HG02610 (cell line): Measurements from ENCODE around the gene ECSCR.
"Not testable (repeated sequence)": the region's sequence is repeated elsewhere in the genome, so short reads cannot be mapped to it uniquely, and the experiment has no call there.

Experiments
- ATAC-seq: cut with Tn5 transposase; IDR thresholded peaks from one replicate; pipeline ENCODE4 v1.9.1; 2021; ENCODE audit warnings: mild to moderate bottlenecking, moderate library complexity; ENCODE audit not compliant: unreplicated experiment

Gene ECSCR

DNA sequence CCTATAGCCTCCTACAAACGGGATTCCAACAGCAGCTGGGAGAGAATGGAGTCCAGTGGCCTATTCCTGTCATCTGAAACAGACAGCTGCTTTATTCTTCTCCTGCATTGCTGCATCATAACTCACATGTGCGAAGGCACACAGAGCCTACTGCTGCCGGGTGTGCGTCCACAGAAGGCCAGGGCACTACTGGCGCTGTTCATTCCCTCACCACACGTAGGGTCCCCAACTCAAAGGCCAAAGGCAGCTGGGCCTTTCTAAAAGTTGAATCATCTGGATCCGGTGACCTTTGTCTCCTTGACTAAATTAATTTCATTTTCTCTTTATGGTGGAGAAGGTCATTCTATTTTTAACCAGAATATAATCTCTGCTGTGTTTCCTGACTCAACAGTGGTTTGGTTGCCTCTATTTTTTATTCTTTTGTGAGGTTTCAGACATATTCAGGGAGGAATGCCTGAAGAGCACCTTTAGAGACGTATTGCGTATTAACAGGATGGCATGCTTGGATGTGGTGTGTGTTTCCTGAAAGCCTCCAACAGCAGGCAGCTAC is 47.9 kb downstream of the ECSCR start:
- no peak for ATAC-seq

- peak; percentile 56 for ATAC-seq
These were observed 48.6 kb downstream of the ECSCR start for GRCh38 chr5:139413963-139414362.

DNA sequence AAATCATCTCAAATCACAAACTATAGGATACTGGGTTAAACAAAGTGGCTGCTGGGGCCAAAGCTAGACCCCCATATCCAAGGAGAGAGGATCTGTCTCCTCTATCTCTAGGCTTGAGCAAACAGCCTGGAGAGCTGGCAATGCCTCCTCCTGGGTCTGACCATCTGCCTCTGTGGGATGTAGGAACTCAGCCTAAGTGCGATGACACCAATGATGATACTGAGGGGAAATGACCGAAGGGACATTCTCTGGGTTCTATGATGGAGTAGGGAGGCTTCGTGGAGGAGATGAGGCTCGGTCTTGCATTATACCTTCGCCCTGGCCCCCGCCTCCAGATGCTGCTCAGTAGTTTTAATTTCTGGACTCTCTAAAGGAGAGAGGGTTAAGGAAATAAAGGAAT is 49.4 kb downstream of the ECSCR start:
- no peak for ATAC-seq

- ATAC-seq = no peak
These were observed 51.3 kb downstream of the ECSCR start for GRCh38 chr5:139410993-139411828.

DNA sequence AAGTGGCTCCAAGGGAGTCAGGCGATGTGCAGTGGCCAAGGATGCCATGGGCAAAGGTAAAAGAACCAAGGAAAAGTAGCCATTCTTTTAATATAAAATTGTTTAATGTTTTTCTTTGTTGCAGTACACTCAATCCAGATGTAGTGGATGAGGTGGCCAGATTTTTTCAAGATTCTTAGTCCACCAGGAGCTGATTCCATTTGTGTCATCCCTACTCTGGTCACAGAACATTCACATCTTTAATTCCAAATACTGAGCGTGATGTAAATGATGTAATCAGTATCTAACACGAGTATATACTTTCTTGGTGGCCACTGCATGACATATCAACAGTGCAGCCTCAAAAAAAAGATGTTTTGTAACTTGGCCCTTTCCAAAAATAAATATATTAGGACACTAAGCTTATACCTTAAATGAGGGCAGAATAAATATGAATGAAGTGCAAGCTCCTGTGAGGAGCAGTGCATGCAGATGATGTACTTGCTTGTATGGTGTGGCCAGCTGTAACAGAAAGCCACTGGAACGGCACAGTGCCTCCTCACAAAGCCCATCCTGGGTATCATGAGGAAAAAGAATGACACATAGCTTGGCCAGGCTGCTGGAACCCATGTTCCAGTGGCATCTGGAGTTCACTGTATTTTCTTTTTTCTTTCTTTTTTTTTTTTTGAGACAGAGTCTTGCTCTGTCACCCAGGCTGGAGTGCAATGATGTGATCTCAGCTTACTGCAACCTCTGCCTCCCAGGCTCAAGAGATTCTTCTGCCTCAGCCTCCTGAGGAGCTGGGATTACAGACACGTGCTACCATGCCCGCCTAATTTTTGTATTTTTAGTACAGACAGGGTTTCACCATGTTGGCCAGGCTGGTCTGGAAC is 52.2 kb downstream of the ECSCR start:
- no peak for ATAC-seq

DNA sequence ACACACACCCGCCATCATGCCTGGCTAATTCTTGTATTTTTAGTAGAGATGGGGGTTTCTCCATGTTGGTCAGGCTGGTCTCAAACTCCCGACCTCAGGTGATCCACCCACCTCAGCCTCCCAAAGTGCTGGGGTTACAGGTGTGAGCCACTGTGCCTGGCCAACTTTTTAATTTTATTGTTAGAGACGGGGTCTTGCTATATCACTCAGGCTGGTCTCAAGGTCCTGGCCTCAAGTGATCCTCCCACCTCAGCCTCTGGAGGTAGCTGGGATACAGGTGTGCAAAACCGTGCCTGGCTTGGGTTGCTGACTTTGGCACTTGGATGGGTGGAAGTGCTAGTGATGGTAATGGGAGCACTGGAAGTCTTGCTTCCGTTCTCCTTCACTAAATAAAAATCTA is 53.4 kb downstream of the ECSCR start:
- not testable (repeated sequence) for ATAC-seq

GRCh38 chr5:139408191-139408590 is 54.4 kb downstream of the ECSCR start:
- no peak for ATAC-seq

DNA sequence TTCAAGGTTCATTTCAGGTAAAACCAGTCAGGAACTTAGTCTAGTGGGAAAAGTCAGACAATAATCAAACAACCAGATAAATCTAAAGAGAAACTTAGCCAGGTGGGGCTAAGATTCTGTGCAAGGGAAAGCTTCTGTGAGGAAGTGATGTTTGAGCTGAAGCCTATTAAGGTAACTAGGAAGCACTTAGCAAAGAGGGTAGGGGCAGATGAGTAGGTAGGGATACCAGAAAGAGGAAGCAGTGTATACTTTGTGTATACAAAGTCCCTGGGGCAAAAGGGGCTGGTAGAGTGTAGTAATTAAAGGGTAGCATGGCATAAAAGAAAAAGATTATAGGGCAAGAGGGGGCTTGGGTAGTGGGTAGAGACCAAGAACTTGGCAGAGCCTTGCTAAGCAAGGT is 55.0 kb downstream of the ECSCR start:
- no peak for ATAC-seq

- ATAC-seq = no peak
These were observed 55.6 kb downstream of the ECSCR start for GRCh38 chr5:139406963-139407362.

- ATAC-seq = no peak
These were observed 58.1 kb downstream of the ECSCR start for GRCh38 chr5:139404484-139404840.

GRCh38 chr5:139403787-139404483 is 58.6 kb downstream of the ECSCR start, which contains the start of gene SPATA24:
SPATA24 (minus strand) TSS chr5:139404089; CDS start chr5:139404060, 29 bp downstream.
- ATAC-seq = peak; percentile 76

DNA sequence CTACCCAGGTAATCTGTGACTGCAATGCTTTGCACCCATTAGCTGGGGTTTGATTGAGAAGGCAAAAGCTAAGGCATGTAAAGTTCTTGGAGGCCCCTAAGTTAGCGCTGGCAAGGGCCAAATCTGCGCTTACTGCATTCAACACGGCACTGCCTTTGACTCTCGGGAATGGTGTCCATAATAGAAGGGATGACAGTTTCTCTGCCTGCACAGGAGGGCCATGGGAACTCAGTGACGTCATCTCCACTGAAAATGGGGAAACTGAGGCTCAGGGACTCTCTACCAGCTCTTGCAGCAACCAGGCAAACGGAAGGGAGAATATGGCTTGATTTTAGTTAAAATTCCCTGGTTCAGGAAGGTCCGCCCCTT is 59.1 kb downstream of the ECSCR start:
- ATAC-seq = no peak

- ATAC-seq = no peak
These were observed 59.9 kb downstream of the ECSCR start for GRCh38 chr5:139402561-139403158.

- ATAC-seq = no peak
These were observed 61.0 kb downstream of the ECSCR start for GRCh38 chr5:139401546-139401945.

DNA sequence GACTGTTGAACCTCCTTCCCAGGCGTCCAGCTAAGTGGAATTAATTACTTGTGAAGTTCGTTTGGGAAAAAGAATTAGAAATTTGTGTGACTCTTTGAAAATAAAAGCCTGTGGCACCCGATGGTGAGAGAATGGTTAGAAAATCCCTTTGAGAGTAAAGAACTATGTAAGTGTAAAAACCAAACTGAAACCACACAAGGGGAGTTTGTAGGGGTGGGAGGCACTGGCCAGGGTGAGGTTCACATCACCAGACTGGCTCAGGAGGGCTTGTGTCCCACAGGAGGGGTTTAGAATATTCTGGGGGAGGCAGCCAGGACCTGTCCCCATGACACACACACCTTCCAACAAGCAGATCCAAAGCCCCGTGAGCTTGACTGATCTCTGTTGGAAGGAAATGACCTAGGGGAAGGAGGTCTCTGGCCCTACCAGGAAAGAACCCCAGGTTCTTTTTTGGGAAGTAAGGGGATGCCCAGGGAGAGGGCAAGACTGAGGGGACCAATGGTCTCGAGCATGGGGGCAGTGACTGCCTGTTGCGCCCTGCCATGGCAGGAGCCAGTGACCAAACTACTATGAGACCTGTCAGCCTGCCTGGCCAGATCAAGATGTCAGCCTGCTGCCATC is 62.9 kb downstream of the ECSCR start:
- peak; percentile 53 for ATAC-seq
